Measurements from ENCODE around the gene IQSEC3.

Gene IQSEC3

GRCh38 chr12:212415-212714 is 145.8 kb downstream of the IQSEC3 start:
- no peak overlapping the region for H3K9ac ChIP-seq (ENCODE audit: low read length)
- H3F3A ChIP-seq (ENCODE audit: insufficient read depth, low read length): no peaks in the 10 kb centered on the region
- peak overlapping the region; percentile 61 for H3K4me2 ChIP-seq (ENCODE audit: low read depth, low read length)
- H3K79me2 ChIP-seq (ENCODE audit: low read length): no peaks in the 10 kb centered on the region
- H3K27me3 ChIP-seq (replicated peaks; ENCODE audit: insufficient read depth, low read length): peaks cover 36% of the 10 kb centered on the region; the same call in 1 of the 2 replicates
- H3K4me1 ChIP-seq (ENCODE audit: low read length): peaks cover 6% of the 10 kb centered on the region
- no peak overlapping the region for H3K27ac ChIP-seq (ENCODE audit: low read length)
- peak overlapping the region; percentile 16; the same call in 1 of the 2 replicates for H3K4me3 ChIP-seq (ENCODE audit: low read length)
- H2AFZ ChIP-seq (ENCODE audit: low read length): peak overlapping the region; percentile 5; the same call in 1 of the 2 replicates
- TF ChIP-seq EZH2 (optimal IDR thresholded peaks at IDR 0.05; ENCODE audit: low read depth, low read length) (no peak), EZH2phosphoT487 (IDR thresholded peaks at IDR 0.05; ENCODE audit: low read length) (no peak)
- TF ChIP-seq, protein P1, sequence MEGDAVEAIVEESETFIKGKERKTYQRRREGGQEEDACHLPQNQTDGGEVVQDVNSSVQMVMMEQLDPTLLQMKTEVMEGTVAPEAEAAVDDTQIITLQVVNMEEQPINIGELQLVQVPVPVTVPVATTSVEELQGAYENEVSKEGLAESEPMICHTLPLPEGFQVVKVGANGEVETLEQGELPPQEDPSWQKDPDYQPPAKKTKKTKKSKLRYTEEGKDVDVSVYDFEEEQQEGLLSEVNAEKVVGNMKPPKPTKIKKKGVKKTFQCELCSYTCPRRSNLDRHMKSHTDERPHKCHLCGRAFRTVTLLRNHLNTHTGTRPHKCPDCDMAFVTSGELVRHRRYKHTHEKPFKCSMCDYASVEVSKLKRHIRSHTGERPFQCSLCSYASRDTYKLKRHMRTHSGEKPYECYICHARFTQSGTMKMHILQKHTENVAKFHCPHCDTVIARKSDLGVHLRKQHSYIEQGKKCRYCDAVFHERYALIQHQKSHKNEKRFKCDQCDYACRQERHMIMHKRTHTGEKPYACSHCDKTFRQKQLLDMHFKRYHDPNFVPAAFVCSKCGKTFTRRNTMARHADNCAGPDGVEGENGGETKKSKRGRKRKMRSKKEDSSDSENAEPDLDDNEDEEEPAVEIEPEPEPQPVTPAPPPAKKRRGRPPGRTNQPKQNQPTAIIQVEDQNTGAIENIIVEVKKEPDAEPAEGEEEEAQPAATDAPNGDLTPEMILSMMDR (IDR thresholded peaks at IDR 0.05; ENCODE audit: low read length): no peak
- H3K9me2 ChIP-seq (replicated peaks; ENCODE audit: insufficient read depth, low read length): no peaks in the 10 kb centered on the region
- H4K20me1 ChIP-seq (ENCODE audit: insufficient read depth, low read length): no peaks in the 10 kb centered on the region
- H3K9me3 ChIP-seq (replicated peaks; ENCODE audit: insufficient read depth, low read length): no peaks in the 10 kb centered on the region
- H3K36me3 ChIP-seq (replicated peaks; ENCODE audit: insufficient read depth, low read length): no peaks in the 10 kb centered on the region
- DNase-seq: peak; percentile 27

- Histone ChIP-seq H2AFZ (ENCODE audit: low read length) (peak overlapping the region; percentile 5; the same call in 1 of the 2 replicates), H3K27me3 (replicated peaks; ENCODE audit: insufficient read depth, low read length) (peaks cover 36% of the 10 kb centered on the region), H3K4me1 (ENCODE audit: low read length) (peaks cover 6% of the 10 kb centered on the region), H3K27ac (ENCODE audit: low read length) (no peak overlapping the region), H4K20me1 (ENCODE audit: insufficient read depth, low read length) (no peaks in the 10 kb centered on the region), H3F3A (ENCODE audit: insufficient read depth, low read length) (no peaks in the 10 kb centered on the region), H3K36me3 (replicated peaks; ENCODE audit: insufficient read depth, low read length) (no peaks in the 10 kb centered on the region), H3K4me2 (ENCODE audit: low read depth, low read length) (peak overlapping the region; percentile 61), H3K9ac (ENCODE audit: low read length) (no peak overlapping the region), H3K4me3 (ENCODE audit: low read length) (peak overlapping the region; percentile 16; the same call in 1 of the 2 replicates), H3K9me2 (replicated peaks; ENCODE audit: insufficient read depth, low read length) (no peaks in the 10 kb centered on the region), H3K9me3 (replicated peaks; ENCODE audit: insufficient read depth, low read length) (no peaks in the 10 kb centered on the region), H3K79me2 (ENCODE audit: low read length) (no peaks in the 10 kb centered on the region)
- TF ChIP-seq EZH2phosphoT487 (IDR thresholded peaks at IDR 0.05; ENCODE audit: low read length): no peak
- TF ChIP-seq, protein P1 (IDR thresholded peaks at IDR 0.05; ENCODE audit: low read length): no peak
- TF ChIP-seq EZH2 (optimal IDR thresholded peaks at IDR 0.05; ENCODE audit: low read depth, low read length): no peak
- DNase-seq: no peak
Observed at GRCh38 chr12:212715-213526, 146.4 kb downstream of the IQSEC3 start.

DNA sequence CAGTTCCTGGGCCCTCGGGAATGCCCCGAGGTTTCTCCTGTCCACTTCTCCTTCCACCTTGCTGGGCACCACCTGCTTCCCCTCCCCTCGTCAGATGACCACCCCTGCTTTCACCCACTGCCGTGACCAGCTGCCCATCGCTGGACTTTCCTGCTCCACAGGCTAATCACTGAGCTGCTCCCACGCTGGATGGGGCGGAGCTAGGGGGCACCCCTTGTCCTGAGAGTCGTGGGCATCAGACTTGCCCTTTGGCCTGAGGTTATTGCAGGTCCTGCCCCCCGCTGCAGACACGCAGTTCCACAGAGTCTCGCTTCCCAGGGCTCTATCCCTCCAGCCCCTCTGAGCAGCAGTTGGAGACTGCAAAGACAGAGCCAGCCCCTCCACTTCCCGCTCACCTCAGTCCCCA is 147.0 kb downstream of the IQSEC3 start:
- Histone ChIP-seq H3K79me2 (ENCODE audit: low read length) (no peaks in the 10 kb centered on the region), H3K9me3 (replicated peaks; ENCODE audit: insufficient read depth, low read length) (no peaks in the 10 kb centered on the region), H2AFZ (ENCODE audit: low read length) (no peak overlapping the region), H3K9me2 (replicated peaks; ENCODE audit: insufficient read depth, low read length) (no peaks in the 10 kb centered on the region), H3K27ac (ENCODE audit: low read length) (no peak overlapping the region), H3K9ac (ENCODE audit: low read length) (no peak overlapping the region), H3F3A (ENCODE audit: insufficient read depth, low read length) (no peaks in the 10 kb centered on the region), H4K20me1 (ENCODE audit: insufficient read depth, low read length) (no peaks in the 10 kb centered on the region), H3K4me1 (ENCODE audit: low read length) (peaks cover 6% of the 10 kb centered on the region), H3K36me3 (replicated peaks; ENCODE audit: insufficient read depth, low read length) (no peaks in the 10 kb centered on the region), H3K27me3 (replicated peaks; ENCODE audit: insufficient read depth, low read length) (peaks cover 40% of the 10 kb centered on the region), H3K4me3 (ENCODE audit: low read length) (no peak overlapping the region), H3K4me2 (ENCODE audit: low read depth, low read length) (no peak overlapping the region)
- no peak for DNase-seq
- TF ChIP-seq, protein P1 (IDR thresholded peaks at IDR 0.05; ENCODE audit: low read length): no peak
- TF ChIP-seq EZH2phosphoT487 (IDR thresholded peaks at IDR 0.05; ENCODE audit: low read length) (no peak), EZH2 (optimal IDR thresholded peaks at IDR 0.05; ENCODE audit: low read depth, low read length) (no peak)
